HEK293 (cell line): Measurements from ENCODE around the gene CREB5.

Experiments
- CTCF ChIA-PET: fragments of 350-600 bp; formaldehyde crosslinking; extraction: SDS; loops from one replicate; lab custom pipeline; 2021; ENCODE audit warnings: antibody characterized with exemption; lab: Yijun Ruan, JAX
- POLR2A ChIA-PET: fragments of 300-600 bp; formaldehyde crosslinking; extraction: SDS; loops from one replicate; lab custom pipeline; 2020; ENCODE audit warnings: antibody characterized with exemption, inconsistent platforms; lab: Yijun Ruan, JAX
- H3K27ac ChIP-seq: fragments of 200-500 bp; sonication (Bioruptor generic); 2 replicates; pipeline ENCODE4 v1.5.1; 2014; ENCODE audit warnings: low read depth, low read length, control low read depth, inconsistent platforms; ENCODE audit errors: extremely low read depth
- H3K36me3 ChIP-seq, 2 experiments: fragments of 200-500 bp in 1 of 2; sonication (Bioruptor generic) in 1 of 2; 1 replicate in 1 of 2; 2 replicates in 1 of 2; pipeline ENCODE4 v1.5.1; 2014 to 2017; ENCODE audit warnings: inconsistent platforms in 2 of 2, low read length in 2 of 2; ENCODE audit not compliant: control insufficient read depth in 2 of 2, insufficient read depth in 1 of 2
- H3K4me1 ChIP-seq: fragments of 200-500 bp; sonication (Bioruptor generic); 2 replicates; pipeline ENCODE4 v1.5.1; 2014; ENCODE audit warnings: mild to moderate bottlenecking, low read length, inconsistent platforms; ENCODE audit not compliant: control insufficient read depth, insufficient read depth
- H3K4me3 ChIP-seq: 2 replicates; pipeline ENCODE4 v1.5.1; 2011; ENCODE audit warnings: low read depth, mild to moderate bottlenecking, control low read depth, low read length, moderate library complexity
- H3K9me3 ChIP-seq: fragments of 200-500 bp; sonication (Bioruptor generic); 2 replicates; pipeline ENCODE4 v1.5.1; 2014; ENCODE audit warnings: low read depth, low read length, inconsistent platforms; ENCODE audit not compliant: control insufficient read depth, insufficient read depth
- AEBP2 ChIP-seq: fragments of 450-650 bp; formaldehyde crosslinking; IDR thresholded peaks from 2 replicates; pipeline ENCODE4 v1.5.1; 2016; ENCODE audit warnings: missing biosample characterization, missing genetic modification characterization, borderline replicate concordance
- PRDM10 ChIP-seq: fragments of 450-650 bp; formaldehyde crosslinking; IDR thresholded peaks from 2 replicates; pipeline ENCODE4 v1.5.1; 2016; ENCODE audit warnings: missing biosample characterization, missing genetic modification characterization
- PRDM6 ChIP-seq: fragments of 450-650 bp; formaldehyde crosslinking; IDR thresholded peaks from 2 replicates; pipeline ENCODE4 v1.5.1; 2017; ENCODE audit warnings: missing biosample characterization, missing genetic modification characterization
- SP7 ChIP-seq: fragments of 450-650 bp; formaldehyde crosslinking; IDR thresholded peaks from 2 replicates; pipeline ENCODE4 v1.5.1; 2016; ENCODE audit warnings: missing biosample characterization, missing genetic modification characterization
- ZBTB44 ChIP-seq: fragments of 450-650 bp; IDR thresholded peaks from 2 replicates; pipeline ENCODE4 v1.5.1; 2018; ENCODE audit warnings: missing biosample characterization, mild to moderate bottlenecking, missing genetic modification characterization
- ZBTB7A ChIP-seq: fragments of 450-650 bp; formaldehyde crosslinking; IDR thresholded peaks from 2 replicates; pipeline ENCODE4 v1.5.1; 2016; ENCODE audit warnings: low read depth, missing biosample characterization, missing genetic modification characterization
- ZFHX2 ChIP-seq: fragments of 450-650 bp; formaldehyde crosslinking; conservative IDR thresholded peaks from 2 replicates; pipeline ENCODE4 v1.5.1; 2016; ENCODE audit warnings: missing biosample characterization, missing genetic modification characterization
- ZNF132 ChIP-seq: fragments of 450-650 bp; formaldehyde crosslinking; IDR thresholded peaks from 2 replicates; pipeline ENCODE4 v1.5.1; 2017; ENCODE audit warnings: missing biosample characterization, missing genetic modification characterization, borderline replicate concordance
- ZNF157 ChIP-seq: fragments of 450-650 bp; formaldehyde crosslinking; IDR thresholded peaks from 2 replicates; pipeline ENCODE4 v1.5.1; 2016; ENCODE audit warnings: missing biosample characterization, missing genetic modification characterization
- ZNF169 ChIP-seq: fragments of 450-650 bp; formaldehyde crosslinking; IDR thresholded peaks from 2 replicates; pipeline ENCODE4 v1.5.1; 2016; ENCODE audit warnings: missing biosample characterization, missing genetic modification characterization
- ZNF211 ChIP-seq: fragments of 450-650 bp; formaldehyde crosslinking; IDR thresholded peaks from 2 replicates; pipeline ENCODE4 v1.5.1; 2016; ENCODE audit warnings: low read depth, missing biosample characterization, missing genetic modification characterization
- ZNF521 ChIP-seq: fragments of 450-650 bp; formaldehyde crosslinking; IDR thresholded peaks from 2 replicates; pipeline ENCODE4 v1.5.1; 2017; ENCODE audit warnings: missing biosample characterization, mild to moderate bottlenecking, missing genetic modification characterization

The CREB5 gene

GRCh38 chr7:28440055-28440601, 27.8 kb downstream of the CREB5 start:
- Histone ChIP-seq H3K4me1 (peaks cover 14% of the 10 kb centered on the region), H3K9me3 (no peaks in the 10 kb centered on the region), H3K4me3 (no peak overlapping the region), H3K27ac (no peak overlapping the region), H3K36me3 (no peaks in the 10 kb centered on the region)
- no peak for TF ChIP-seq ZNF157 (tag by site-specific recombination)
- TF ChIP-seq SP7 = peak; percentile 95
- TF ChIP-seq ZBTB44 (tag by site-specific recombination) = peak; percentile 46
- no peak for TF ChIP-seq ZNF132
- TF ChIP-seq PRDM6 = peak; percentile 37; the same call in 1 of the 2 replicates
- CTCF ChIA-PET = interaction anchor here (0.7 kb wide), 1 partner anchor 42 kb away, joined by 3 read pairs; no protein-coding TSS in a partner anchor
- POLR2A ChIA-PET = no interaction called here

GRCh38 chr7:28442540-28443420, 30.5 kb downstream of the CREB5 start:
- Histone ChIP-seq H3K4me3 (no peak overlapping the region), H3K36me3 (no peaks in the 10 kb centered on the region), H3K27ac (no peak overlapping the region), H3K4me1 (no peaks in the 10 kb centered on the region), H3K9me3 (no peaks in the 10 kb centered on the region)
- POLR2A ChIA-PET = no interaction called here
- TF ChIP-seq ZFHX2 (tag by site-specific recombination) (no peak), AEBP2 (tag by site-specific recombination) (no peak), ZBTB7A (tag by site-specific recombination) (no peak), PRDM10 (tag by site-specific recombination) (no peak), ZNF169 (tag by site-specific recombination) (no peak), ZNF521 (tag by site-specific recombination) (no peak), ZNF211 (no peak)
- CTCF ChIA-PET = no interaction called here
